Upper lobe of left lung (tissue), 4 donors: ENCODE results near the gene HIF1A.

Experiments used
- CTCF ChIP-seq, 6 experiments: fragments of 450-650 bp in 4 of 6; fragments of 200-600 bp in 2 of 6; sonication (generic) in 2 of 6; IDR thresholded peaks; one replicate each; pipeline ENCODE4 v1.5.1; 2016 to 2019; ENCODE audit warnings: antibody characterized with exemption in 6 of 6
- EP300 ChIP-seq, 4 donors: sonication (generic); formaldehyde crosslinking; IDR thresholded peaks; one replicate each; pipeline ENCODE4 v1.5.1; 2017; ENCODE audit warnings: antibody characterized with exemption in 4 of 4, control low read depth in 2 of 4

- no peak for TF ChIP-seq CTCF (IDR thresholded peaks at IDR 0.05)
- no peak for TF ChIP-seq EP300 (IDR thresholded peaks at IDR 0.05)
Measured at GRCh38 chr14:61749264-61749663, 54.0 kb downstream of the HIF1A start.
